GM19043 (cell line): ENCODE data around the gene MB.
"Not testable (repeated sequence)": the region's sequence is repeated elsewhere in the genome, so short reads cannot be mapped to it uniquely, and the experiment has no call there.

Source experiments
- ATAC-seq: cut with Tn5 transposase; IDR thresholded peaks from one replicate; pipeline ENCODE4 v1.9.1; 2021; ENCODE audit warnings: low read depth; ENCODE audit not compliant: unreplicated experiment

The MB gene

DNA sequence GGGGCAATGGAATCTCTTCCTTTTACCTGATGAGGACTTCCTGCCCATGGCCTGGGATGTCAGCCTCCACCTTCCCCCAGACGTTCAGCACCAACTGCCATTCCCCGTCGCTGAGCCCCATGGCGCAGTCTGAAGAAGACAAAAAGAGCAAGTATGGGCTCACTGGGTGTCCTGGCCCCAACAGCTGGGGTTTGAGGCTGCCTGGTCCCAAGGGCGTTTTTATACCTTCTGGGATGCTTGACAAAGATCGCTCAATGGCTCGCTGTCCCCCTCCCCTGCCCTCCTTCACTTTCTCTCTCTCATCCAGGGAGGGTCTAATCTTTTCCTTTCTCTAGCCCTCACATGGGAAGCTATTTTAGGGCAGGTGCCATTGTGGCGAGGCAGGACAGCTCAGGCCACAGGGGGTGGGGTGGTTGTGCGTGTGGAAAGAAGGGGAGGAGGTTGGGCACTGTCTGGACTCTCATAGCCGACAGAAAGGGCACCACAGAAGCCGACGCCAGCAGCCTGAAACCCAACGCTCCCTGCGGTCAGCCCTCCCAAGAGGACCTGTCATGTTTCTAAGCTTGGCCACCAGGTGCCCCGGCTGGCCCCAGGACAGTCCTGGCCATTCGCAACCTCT lies at the start of gene MB:
MB (minus strand) TSS at position 193 of the 619 bp plus-strand sequence; CDS start at position 121, 72 bp downstream.
- ATAC-seq: no peak

DNA sequence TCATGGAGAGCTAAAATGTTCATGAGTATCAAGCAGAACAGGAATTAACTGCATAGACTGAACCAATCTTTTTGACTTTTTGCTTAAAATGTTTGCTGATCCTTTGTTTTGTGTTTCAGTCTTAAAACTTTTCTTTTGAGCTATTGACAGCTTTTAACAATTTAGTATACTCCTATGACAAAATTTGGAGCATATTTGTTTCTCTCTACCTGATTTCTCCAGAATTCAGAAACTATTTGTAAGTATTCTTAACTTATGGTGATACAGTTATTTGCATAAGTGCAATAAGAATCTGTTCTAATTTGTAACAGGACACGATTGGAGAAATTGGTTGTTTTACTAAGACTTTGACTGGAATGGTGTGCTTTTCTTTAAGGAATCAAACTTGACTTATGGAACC lies 49.6 kb upstream of the MB start:
- ATAC-seq: not testable (repeated sequence)

DNA sequence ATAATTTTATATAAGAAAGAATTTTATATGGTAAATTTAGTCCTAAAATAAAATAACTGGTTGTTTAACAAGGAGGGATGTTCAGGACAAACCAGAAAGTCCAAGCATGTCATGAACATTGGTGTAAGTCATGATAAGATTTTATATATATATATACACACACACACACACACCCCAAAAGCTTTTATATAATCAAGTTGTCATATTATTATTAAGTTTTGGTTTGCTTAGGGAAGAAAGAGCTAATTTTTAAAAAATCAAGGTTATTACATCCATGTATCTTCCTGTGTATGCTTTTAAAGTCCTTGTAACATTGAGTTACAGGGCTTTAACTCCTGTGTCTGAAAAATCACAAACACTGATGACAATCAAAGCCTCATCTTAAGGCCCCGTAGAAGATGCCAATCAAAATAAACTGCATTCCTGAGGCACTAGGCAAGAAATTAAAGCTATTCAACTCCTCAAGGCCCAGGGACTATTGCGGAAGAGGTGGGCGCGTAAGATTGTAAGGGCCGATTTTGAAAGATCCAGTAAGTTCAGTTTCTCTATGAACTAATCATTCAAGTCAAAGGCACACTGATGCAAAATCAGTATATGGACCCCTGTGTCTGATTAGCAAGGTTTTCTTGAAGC lies 47.9 kb upstream of the MB start:
- no peak for ATAC-seq

DNA sequence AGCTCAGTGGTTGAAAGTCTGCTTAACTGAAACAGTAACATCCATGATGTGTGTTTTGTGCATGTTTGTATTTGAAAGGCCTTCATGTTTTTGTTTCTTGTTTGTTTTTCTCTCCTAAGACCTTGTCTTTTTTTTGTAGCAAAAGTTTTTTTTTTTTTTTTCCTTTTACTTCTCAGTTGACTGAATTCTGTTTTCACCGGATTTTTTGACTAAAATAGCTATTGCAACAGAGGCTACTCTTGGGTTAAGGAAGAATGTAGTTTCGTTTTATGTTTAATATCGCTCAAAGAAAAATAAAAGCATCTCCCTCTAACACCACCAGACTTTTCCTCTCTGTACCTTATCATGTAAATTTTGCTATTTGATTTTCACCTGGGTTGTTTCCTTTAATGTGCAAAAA lies 46.2 kb upstream of the MB start:
- ATAC-seq: no peak

DNA sequence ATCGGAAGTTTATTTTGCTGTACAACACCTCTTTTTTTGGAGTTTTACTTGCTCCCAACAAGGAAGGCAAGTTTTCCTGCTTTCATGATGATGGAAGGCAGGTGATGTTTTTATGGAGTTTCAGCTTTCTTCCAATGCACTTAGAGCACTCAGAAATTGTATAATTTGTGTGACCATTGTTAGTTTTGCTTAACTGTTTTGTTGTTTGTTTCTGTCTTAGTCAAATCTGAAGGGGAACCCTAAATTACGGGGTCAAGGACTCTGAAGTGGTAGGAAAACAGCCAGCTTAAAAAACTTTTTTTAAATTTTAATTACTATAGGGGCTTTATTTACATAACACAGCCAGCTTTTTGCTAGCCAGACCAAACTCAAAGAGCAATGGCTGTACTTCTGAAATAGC lies 45.8 kb upstream of the MB start:
- ATAC-seq: no peak

DNA sequence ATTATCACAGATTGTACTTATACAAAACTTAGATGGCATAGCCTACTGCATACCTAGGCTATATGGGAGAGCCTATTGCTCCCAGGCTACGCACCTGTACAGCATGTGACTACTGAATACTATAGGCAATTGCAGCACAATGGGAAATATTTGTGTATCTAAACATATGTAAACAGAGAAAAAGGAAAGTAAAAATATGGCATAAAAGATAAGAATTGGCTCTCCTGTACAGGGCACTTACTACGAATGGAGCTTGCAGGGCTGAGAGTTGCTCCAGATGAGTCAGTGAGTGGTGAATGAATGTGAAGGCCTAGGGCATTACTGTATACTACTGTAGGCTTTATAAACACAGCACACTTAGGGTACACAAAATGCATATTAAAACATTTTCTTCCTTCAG lies 44.3 kb upstream of the MB start:
- ATAC-seq: no peak

DNA sequence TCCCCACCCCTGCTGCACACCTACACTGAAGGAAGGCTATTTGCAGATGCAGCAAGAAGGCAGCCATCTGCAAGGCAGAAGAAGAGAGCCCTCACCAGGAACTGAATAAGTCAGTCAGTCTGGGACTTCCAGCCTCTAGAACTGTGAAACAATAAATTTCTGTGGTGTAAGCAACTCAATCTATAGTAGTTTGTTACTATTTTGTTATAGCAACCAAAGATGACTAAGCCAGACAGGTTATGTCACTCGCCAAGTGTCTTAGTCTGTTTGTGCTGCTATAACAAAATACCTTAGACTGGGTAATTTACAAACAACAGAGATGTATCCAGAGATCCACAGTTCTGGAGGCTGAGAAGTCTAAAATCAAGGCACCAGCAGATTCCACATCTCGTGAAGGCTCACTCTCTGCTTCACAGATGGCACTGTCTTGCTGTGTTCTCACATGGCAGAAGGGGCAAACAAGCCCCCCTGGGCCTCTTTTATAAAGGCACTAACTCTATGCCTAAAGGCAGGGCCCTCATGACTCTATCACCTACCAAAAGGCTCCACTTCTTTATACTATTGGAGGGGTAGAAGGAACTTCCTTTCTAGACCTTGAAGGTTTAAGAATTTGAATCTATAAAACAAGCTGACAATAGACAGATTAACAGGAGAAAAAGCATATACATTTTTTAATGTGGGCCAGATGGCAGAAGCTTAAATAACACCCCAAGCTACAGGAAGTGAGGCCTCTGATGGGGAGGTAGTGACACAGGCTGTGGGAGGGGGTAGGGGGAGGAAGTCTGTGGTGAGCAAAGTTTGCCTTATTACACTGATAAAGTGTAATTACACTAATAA lies 43.4 kb upstream of the MB start:
- no peak for ATAC-seq

DNA sequence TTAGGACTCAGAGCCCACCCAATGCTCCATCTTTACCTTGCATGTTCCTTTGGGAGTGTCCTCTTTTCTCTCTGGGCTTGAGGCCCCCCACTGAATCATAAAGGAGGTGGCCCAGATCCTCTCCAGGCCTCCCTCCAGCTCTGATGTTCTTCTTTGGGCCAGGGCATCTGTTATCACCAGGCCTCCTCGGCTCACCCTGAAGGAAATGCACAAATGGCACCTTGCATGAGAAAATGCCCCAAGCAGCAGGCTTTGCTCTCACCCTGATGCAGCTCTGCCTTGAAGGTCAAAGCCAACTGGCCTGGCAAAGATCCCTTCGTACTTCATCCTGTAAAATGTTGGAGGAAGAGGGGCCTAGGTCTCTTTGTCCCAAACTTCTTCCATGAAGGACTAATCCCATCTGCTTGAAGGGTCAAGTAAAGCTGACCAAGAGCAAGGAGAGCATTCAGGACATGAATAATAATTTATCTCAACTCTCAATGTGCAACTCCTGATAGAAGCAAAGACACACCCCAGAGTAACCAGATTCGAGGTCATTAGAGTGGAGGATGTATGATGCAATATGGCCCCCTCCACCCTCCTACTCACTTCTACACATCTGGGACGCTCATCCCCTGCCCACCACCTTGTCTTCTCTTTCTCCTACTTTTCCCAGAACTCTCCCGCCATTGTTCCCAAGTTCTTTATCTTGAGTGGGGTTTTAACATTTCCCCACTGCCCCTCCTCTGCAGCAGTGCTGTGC lies 40.6 kb upstream of the MB start:
- no peak for ATAC-seq

DNA sequence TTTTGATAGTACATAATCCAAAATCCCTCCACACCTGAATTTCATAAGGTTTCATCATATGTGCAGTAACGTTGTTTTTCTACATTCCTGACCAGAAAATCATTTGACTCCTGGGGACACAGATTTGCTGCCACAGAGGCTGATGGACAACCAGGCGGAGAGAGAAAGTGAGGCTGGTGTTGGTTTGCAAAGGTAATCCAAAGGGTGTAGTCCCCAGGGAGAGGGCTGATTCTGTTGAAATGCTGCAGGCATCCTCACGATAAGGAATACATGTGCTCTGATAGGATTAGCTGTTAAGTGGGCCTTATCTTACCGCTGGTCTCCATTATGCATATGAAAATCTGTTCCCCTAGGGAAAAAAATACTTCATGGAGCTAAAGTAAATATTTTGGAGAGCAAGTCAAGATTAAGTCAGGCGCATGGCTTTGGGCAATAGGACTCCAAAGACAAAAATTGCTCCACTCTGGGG lies 39.2 kb upstream of the MB start:
- ATAC-seq: no peak

DNA sequence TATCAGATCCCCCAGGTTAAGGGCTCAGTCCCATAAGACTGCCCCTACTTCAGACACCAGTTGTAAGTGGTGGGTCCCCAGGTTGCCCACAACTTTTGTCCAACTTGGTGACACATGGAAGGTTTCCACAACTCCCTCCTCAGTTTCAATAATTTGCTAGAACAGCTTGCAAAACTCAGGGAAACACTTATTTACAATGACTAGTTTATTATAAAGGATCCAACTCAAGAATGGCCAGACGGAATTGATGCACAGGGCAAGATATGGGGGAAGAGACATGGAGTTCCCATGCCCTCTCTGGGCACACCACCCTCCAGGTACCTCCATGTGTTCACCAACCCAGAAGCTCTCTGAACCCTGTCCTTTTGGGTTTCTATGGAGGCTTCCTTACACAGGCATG lies 36.7 kb upstream of the MB start:
- no peak for ATAC-seq

DNA sequence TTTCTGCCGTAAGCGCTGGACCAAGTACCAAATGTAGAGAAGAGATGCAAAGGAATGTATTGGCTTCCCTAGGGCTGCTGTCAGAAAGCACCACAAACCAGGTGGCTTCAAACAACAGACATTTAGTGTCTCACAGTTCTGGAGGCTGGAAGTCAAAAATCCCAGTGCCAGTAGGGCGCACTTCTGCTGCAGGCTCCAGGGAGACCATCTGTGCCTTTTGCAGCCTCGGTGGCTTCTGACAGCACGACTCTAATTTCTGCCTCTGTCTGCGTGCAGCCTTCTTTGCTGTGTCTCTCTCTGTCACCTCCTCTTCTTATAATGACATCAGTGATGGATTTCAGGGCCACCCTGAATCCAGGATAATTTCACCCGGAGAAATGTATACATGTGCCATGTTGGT lies 34.0 kb upstream of the MB start:
- no peak for ATAC-seq

DNA sequence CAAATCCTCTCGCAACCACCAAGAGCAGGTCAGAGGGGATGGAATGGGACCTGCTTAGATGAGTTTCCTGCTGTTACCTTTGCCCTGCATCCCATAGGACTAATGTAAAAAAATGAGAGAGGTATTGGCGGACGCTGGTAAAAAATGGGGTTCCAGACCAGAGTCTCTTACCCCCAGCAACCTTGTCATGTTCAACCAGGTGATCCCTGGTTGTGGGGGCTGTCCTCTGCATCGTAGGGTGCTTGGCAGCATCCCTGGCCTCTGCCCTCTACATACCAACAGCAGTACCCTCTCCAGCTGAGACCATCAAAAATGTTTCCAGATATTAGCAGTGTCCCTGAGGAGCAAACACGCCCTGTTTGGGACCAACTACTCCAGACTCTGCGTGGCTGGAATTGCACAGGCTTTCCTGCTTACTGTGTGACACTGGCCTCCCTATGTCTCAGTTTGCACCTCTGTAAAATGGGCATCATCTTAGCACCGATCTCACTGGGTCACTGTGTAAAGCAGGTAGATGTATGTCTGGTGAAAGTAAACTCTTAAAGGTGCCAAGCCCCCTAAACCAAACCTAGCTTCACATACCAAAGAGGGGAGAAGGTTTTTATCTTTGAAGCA lies 32.6 kb upstream of the MB start:
- no peak for ATAC-seq

DNA sequence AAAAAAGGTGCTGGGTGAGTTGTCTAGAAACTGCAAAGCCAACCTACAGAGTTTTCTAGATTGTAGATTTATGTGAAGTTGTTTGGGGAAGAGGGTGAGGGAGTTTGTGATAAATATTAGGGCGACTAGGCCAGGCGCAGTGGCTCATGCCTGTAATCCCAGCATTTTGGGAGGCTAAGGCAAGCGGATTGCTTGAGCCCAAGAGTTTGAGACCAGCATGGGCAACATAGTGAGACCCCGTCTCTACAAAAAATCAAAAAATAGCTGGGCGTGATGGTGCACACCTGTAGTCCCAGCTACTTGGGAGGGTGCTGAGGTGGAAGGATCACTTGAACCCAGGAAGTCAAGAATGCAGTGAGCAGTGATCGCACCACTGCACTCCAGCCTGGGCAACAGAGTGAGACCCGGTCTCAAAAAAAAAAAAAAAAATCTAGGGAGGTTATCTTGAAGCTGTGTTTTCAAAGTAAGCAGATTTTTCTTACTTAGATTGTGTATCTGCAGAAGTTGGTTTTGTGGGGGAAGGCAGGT lies 32.0 kb upstream of the MB start:
- ATAC-seq: no peak

DNA sequence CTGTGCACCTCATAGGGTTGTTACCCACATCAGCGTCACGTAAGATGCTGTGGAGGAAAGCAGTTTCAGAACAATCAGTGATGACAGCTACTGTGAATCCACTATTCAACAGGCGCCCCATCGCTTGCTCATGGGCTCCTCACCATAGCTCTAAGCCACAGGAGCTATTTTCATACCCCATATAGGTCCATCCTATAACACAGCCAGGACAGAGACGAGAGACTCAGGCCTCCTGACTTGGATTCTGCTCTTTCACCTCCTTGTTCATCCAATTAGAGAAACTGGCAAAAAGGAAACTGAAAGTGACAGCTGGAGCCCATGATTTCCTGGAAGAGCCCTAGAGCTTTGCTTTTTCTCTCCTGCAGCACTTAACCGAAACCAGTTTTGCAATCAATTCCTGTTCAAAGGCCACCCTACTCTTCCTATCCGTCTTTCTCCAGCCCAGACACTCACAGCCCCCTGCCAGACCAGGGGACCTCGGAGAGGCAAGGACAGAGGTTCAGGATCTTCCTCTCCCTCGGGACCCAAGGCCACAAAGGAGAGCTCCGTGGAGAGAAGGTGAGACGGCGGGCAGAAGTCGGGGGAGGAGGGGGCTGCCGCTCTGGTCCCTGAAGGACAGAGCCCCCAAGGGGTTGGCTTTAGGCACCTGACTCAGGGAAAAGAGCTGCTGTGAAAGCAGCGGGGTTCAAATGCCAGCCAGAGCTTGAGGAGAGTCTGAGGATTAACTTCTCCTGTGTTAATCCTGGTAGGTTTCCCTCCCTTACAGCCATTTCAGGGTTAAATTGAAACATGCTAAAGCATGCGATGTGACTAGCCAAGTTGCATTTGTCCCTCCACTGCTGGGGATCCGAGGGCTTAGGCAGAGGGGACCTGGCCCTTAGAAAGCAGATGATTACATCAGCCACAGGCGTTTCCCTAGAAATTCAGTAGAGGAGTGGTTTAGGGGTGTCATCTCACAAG lies 31.2 kb upstream of the MB start, which contains the start of gene APOL6:
APOL6 (plus strand) TSS at position 381 of the 960 bp plus-strand sequence. CDS start 7,980 bp downstream, outside the sequence.
- ATAC-seq: no peak

DNA sequence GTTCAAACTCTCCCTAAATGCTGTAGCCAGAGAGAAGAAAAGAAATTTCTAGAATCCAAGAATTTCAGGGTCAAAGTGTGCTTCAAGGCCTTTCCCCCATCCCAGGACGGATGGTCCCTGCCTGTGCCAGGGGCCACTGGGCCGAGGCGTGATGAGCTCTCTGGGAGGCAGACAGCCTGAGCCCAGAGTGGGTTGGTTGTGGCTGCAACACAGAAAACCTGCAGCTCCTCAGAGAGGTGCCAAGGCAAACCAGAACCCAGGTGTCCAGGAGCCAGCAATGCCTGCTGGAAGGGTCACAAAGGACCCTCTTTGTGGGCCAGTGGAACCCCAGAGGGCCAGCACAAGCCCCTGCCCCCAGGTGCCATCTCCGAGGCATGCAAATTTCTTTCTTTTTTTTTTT lies 28.5 kb upstream of the MB start:
- no peak for ATAC-seq

DNA sequence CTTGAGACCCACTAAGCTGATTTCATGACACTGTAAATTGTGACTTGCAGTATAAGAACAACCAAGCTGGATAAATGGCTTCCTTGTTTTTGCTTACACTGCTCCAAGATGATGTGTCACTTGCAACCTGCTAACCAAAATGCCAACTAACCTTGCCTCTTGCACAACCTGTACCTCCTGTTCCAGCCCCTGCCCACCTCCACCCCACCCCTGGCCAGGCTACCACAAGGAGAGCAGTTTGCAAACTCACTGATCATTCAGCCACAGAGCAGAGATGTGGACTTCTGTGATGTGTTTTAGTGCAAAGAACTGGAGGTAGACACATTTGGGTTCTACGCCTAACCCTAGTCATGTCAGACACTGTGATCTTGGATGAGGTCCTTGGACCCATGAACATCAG lies 26.9 kb upstream of the MB start:
- ATAC-seq: no peak

DNA sequence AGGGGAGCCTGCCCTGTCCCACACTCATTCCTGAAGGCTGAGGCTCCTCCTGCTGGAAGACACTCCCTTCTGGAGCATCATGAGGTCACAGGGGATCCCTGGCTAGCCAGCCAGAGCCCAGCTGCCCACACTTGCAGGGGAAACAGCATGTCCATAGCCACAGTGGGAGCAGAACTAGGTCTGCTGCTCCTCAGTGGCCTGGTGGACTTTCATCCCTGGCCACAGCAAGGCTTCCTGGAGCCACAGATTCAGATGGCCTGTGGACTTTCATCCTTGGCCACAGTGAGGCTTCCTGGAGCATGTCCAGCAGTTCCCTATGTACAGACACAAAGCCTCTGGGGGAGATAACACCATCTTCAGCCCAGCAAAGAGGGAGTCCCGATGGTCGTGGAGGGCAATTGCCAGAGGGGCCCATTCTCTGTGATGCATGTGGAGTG lies 25.2 kb upstream of the MB start:
- no peak for ATAC-seq

DNA sequence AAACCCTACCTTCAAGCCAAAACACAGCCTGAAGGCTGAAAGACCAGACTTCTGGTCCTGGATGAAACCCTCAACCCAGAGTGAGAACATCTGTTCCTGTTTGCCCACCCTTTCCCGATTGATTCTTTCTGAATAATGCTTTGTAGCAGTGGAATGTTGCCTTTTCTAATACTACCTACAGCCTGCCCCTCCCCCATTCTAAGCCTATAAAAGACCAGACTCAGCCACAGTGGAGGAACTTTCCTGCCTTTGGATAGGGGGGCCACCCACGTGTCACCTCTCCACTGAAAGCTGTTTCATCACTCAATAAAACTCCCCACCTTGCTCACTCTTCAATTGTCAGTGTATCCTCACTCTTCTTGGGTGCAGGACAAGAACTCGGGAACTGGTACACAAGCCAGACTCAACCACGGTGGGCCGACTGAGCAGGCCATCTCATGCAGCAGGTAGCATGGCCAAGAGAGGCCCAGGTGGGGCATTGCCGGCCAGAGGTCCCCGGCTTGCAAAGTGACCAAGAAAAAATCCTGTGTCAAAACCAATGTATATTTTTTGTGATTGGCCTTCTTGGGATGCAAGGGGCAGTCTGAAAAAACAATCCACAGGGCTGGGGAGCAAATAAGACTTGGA lies 24.5 kb upstream of the MB start:
- ATAC-seq: no peak

DNA sequence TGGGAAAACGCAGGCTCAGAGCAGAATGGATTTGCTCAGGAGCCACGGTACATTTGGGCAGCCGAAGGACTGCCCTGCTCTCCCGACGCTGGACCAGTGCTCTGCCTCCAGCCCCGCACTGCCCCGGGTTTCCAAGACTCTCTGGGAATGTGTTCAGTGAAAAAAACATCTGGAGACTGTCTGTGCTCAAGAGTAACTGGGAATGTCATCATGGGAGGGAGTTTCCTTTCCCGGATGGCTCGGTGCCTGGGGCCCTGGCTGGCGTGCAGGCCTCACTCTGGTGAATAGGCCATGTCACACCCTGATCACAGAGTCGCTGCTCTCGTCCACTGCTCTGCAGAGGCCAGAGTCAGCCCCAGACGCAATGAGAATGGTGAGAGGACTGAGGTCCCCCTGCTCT lies 21.3 kb upstream of the MB start:
- ATAC-seq: no peak
